GM19351 (cell line): Measurements from ENCODE around the gene IL1A.

Experiments used
- ATAC-seq: cut with Tn5 transposase; IDR thresholded peaks from one replicate; pipeline ENCODE4 v1.9.1; 2021; ENCODE audit warnings: mild to moderate bottlenecking, moderate library complexity; ENCODE audit not compliant: unreplicated experiment

Gene IL1A

DNA sequence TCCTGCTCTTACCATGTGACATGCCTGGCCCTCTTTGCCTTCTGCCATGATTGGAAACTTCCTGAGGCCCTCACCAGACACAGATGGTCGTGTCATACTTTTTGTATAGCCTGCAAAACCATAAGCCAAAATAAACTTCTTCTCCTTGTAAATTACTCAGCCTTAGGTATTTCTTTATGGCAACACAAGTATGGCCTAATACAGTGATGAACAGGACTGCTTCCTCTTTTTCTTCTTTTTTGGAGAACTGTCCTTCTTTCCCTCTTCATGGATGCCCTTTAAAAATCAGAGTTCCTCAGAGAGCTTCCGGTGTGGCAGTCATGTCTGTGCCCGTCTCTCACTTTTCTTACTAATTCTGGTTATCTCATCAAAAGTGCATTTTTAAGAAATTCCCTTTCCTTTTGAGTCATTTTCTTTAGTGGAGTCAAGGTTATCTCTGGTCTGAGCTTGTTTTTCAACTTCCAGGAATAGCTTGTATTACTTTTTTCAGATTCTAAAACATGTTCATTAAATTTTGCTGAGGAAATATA lies 9.2 kb upstream of the IL1A start:
- no peak for ATAC-seq

DNA sequence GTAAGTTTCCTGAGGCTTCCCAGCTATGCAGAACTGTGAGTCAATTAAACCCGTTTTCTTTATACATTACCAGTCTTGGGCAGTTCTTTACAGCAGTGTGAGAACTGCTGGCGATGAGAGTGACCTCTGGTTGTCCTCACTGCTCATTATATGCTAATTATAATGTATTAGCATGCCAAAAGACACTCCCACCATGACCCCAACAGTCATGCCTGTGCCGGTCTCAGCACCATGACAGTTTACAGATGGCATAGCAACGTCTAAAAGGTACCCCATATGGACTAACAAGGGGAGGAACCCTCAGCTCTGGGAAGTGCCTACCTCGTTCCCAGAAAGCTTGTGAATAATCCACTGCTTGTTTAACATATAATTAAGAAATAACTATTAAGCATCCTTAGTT lies 8.1 kb upstream of the IL1A start:
- ATAC-seq: no peak

DNA sequence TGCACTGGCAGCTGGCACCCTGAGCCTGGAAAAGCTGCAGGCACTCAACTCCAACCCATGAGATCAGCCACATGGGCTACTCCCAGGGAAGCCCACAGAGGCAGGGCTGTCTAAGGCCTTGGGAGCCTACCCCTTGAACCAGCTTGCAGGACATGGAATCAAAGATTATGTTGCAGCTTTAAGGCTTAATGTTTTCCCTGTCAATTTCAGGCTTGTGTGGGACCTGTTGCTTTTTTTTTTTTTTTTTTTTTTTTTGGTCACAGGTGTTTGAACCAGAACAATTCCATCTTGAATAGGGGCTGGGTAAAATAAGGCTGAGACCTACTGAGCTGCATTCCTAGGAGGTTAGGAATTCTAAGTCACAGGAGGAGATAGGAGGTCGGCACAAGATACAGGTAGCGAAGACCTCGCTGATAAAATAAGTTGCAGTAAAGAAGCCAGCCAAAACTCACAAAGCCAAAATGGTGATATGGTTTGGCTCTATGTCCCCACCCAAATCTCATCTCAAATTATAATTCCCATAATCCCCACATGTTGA lies 7.5 kb upstream of the IL1A start:
- no peak for ATAC-seq

DNA sequence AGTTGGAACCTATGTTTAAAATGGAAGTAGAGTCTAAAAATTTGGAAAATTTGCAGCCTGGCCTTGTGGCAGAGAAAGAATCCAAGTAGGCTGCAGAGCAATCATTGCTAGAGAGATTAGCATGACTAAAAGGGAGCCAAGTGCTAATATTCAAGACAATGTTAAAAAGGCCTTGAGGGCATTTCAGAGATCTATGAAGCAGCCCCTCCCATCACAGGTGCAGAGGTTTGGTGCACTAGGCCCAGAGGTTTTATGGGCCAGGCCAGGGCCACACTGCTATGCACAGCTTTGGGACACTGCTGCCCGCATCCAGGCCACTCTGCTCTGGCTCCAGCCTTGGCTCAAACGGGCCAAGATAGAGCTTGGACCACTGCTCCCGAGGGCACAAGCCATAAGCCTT lies 6.7 kb upstream of the IL1A start:
- ATAC-seq: no peak

DNA sequence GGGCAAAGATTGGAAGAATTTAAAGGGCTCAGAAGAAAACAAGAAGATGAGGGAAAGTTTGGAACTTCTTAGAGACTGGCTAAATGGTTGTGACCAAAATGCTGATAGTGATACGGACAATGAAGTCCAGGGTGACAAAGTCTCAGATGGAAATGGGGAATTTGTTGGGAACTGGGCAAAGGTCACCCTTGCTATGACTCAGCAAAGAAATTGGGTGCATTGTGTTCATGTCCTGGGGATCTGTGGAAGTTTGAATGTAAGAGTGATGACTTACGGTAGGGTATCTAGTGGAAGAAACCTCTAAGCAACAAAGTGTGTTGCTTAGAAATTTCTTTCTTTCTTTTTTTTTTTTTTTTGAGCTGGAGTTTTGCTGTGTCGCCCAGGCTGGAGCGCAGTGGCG lies 6.0 kb upstream of the IL1A start:
- no peak for ATAC-seq

DNA sequence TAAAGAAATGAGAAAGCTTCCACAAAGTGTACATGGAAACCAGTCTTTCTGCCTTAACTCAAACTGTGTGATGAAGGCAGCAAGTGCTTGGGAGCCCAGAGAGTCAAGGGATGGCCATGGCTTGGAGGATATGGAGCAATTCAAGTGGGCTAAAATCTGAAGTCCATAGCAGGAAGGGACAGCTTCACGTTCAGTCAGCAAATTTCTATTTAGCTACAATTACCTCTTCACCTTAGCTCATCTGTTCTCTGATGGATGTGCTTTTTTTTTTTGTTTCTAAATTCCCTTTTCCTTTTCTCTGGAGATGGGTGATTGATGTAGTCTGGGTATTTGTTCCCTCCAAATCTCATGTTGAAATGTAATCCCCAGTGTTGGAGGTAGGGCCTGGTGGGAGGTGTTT lies 4.9 kb upstream of the IL1A start:
- no peak for ATAC-seq

DNA sequence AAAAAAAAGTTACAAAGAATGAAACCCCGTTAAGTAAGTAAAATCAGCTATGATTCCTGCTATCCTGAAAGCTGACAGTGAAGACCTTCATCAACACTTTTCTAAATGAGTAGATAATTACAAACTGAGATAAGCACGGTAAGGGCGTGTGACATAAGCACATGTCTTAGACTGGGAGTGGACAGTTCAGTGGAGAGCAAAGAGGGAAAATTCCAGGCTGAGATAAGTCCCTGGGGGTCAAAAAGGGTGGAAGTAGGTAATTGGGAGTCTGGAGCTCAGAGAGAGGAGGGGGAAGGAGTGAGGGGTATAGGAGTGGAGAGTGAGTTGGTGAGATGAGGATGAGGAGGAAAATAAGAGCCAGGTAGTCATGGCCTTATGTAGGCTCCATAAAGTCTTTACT lies 4.4 kb upstream of the IL1A start:
- ATAC-seq: no peak

DNA sequence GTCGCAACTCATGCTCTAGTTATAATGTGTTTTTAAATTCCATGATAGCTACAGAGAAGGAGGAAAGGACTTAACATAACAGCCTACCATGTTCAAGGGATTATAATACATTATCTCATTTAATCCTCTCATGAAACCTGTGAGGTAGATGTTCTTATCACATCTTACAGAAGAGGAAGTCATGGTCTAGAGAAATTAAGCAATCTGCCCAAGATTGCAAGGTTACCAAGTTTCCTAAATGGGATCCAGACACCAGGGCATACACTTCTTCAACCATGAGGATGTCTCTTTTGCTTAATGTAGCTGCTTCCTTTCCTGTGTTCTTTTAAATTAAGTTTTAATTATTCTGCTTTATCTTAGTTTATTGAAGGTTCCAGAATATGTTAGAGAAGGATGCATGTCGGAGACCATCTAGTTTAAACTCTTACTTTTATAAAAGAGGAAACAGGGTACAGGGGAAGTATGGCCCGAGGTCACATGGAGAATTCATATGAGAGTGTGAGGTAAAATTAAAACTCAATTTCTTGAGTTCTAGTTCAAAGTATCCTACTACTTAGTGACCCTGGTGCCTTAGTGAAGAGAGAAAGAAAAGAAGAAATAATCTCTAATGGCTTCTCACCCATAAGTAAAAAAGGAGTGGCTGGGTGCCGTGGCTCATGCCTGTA lies 3.6 kb upstream of the IL1A start:
- no peak for ATAC-seq

DNA sequence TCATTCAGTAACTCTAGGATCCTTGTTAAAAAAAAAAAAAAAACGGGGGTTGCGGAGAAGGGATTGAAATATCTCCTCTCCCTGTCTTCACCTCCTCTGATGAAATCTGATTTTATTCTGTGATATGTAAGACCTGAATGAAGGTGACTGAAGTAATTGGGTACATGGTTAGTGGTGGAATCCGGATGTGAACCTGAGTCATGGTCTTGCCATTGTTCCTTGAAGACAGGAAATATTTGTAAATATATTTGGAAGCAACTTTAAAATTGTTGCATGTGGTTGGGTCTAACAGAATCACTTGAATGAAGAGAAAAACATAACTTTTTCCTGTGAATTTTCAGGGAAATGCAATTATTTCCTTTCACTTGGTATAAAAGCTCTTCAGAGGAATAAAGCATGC lies 3.0 kb upstream of the IL1A start:
- ATAC-seq: no peak

DNA sequence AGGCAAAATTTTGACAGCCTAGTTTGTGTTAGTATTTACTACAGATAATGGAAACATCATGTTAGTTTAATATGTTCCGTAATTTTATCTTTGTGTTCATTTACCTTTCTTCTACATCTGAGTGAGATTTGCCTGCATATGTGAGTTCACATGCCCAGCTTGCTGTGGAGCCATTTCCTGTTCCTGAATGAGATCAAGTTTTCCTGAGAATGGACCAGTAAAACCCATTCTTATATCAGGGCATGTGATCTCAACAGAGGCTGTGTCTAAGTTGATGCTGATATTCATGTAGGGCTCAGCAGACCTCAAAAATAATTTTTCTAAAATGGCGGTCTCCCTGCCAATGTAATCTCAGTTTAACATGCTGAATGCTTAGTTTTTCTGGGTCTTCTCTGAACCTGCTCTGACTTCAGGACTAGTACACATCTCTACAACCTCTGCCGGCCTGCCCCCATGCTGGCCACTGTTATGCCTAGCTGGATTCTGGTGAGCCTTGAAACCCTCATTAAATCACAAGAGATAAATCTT lies 1.0 kb downstream of the IL1A start:
- no peak for ATAC-seq

DNA sequence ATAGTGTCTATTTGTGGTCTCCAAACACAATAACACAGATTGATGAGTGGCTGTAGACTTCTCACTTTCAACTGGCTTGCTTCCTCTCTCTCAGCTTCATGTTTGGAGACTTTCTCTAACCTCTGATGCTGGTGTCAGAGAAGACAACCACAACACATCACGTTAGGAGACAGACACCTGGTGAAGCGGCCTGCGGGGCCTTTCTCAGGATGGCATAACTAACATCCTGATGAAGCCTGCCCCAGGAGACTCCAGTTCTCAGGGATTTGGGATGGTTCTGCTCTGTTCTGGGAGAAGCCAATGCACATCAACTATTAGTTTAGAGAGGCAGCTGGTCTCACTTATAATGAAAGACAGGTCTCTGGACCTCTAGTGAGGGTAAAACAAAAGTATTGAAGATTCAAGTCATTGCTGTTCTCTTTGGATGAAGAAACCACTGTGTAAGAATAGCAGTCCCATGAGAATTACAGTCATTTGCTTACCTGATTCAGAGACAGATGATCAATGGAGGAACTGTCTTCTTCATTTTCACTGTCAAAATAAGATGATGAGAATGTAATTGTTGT lies 2.0 kb downstream of the IL1A start:
- peak; percentile 87 for ATAC-seq

DNA sequence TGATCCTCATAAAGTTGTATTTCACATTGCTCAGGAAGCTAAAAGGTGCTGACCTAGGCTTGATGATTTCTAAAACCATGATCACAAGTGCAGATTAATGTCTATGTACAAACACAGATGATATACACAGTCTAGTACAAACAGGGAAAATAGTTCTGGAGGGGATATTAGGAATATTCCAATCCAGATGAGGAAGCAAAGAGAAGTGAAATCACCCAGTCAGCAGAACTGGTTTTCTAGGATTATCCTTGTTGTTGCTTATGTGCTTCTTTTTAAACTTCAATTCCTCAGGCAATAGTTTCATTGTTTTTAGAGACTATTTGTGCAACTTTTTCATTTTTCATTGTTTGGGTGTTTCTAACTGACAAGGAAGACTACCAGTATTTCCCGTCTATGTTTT lies 4.7 kb downstream of the IL1A start:
- ATAC-seq: no peak

DNA sequence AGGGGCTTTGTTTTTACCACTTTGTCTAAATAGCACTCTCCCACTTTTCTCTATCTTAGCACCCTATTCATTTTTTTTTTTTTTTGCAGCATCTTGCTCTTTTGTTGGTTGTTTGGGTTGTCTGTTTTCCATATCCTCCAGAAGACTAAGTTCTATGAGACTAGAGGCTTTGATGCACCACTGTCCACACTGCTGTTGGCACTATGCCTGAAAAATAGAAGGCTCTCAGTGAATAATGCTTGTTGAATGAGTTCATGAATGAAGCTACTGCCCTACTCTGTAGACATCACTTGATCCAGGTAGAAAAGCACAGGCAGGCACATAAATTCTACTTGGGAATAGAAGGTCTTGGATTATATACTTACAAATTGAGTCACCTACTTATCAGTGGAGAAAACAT lies 7.3 kb downstream of the IL1A start:
- ATAC-seq: no peak

DNA sequence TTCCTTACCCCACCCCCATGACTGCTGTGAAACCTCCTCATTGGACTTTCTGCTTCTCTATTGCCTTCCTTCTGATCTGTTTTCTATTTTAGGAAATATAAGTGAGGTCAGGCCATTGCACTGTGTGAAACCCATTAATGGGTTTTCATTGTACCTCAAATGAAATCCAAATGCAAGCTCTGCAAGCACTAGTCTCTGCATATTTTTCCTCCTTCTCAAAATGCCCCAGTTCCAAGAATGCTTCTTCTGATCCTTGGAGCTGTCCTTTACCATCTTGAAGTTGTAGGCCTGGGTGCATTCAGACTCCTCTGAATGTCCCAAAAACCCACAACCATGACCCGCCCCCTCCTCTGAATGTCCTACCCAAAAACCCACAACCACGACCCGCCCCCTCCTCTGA lies 8.2 kb downstream of the IL1A start:
- ATAC-seq: no peak

DNA sequence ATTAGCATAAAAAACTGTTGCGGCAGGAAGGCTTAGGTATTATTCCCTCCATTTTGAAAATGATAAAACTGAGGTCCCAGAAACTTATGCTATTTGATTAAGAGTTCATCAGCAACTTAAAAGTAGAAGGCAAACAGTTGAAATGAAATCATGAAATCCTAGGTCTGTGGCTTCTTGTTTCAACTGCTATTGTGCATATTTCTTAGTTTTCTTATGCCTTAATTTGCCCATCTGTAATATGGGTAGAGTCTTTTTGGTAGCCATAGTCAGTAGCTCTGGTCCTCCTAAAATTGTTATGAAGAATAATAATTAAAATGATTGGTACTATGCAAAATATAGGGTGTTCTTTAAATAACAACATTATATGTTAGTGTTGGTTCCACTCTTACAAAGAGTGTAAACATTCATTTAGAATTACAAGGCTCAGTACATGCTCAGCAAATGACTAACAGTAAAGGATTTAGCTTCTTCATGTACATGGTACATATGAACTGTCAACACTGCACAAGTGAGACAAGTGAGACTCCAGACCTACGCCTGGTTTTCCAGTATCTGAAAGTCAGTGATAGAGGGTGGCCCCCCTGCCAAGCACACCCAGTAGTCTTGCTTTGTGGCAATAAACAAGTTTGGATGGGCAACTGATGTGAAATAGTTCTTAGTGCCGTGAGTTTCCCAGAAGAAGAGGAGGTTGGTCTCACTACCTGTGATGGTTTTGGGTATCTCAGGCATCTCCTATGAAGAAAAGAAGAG lies 9.6 kb downstream of the IL1A start:
- ATAC-seq: no peak

DNA sequence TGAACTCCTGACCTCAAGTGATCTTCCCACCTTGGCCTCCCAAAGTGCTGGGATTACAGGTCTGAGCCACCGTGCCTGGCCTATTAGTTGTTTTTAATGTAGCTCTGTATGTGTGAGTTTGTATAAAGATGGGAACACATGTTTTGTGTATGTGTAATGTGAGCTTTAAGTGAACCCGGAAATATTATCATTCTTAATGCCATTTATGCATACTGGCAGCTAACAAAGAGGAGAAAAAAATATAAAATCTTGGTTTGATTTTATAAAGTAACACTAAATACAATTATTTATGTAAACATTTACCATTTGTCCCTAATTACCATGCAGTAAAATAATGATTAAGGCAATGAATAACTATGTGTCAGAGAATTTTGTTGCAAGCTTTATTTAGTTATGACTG lies 10.7 kb downstream of the IL1A start:
- ATAC-seq: no peak

DNA sequence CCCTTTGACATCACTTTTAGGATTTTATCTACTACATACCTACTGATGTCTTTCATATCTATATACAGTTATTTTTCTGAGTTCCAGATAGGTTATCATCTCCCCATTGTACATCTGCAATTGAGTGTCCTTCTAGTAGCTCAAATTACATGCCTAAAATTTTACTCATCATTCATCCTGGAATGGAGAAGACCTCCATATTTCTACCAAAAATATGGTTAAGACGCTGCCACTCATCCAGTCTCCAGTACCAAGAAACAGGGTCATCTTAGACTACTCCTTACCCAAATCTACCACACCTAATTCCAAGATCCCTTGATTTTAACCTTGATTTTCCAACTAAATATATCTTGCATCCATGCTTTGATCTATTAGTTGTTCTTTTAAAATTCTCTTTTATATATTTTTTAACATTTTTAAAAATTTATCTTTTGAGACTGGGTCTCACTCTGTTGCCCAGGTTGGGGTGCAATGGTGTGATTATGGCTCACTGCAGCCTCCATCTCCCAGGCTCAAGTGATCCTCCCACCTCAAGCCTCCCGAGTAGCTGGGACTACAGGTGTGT lies 11.3 kb downstream of the IL1A start:
- ATAC-seq: no peak

DNA sequence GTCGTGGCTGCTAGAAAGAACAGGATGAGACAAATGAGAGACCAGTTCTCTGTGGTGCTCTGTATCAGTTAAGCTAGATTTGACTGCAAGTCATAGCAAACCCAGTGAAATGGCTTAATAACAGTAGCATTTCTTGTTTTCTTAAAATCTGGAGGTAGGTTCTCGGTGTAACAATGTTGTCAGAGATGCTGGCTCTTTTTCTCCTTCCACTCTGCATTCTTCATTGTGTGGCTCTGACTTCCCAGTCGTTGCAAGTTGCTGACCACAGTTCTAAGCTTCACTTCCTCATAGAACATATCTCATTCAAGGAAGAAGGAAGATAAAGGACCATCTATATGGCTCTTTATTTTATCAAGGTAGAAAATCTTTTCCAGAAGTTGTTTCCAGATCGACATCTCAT lies 12.0 kb downstream of the IL1A start:
- no peak for ATAC-seq

DNA sequence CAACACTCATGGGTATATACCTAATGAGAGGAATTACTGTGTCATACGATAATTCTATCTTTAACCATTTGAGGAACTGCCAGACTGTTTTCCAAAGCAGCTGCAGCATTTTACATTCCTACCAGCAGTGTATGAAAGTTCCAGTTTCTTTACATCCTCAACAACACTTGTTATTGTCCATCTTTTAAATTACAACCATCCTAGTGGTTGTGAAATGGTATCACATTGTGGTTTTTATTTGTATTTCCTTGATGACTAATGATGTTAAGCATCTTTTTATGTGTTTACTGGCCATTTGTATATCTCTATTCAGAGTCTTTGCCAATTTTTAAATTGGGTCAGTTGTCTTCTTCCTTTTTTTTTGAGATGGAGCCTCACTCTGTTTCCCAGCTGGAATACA lies 15.9 kb downstream of the IL1A start:
- ATAC-seq: no peak

DNA sequence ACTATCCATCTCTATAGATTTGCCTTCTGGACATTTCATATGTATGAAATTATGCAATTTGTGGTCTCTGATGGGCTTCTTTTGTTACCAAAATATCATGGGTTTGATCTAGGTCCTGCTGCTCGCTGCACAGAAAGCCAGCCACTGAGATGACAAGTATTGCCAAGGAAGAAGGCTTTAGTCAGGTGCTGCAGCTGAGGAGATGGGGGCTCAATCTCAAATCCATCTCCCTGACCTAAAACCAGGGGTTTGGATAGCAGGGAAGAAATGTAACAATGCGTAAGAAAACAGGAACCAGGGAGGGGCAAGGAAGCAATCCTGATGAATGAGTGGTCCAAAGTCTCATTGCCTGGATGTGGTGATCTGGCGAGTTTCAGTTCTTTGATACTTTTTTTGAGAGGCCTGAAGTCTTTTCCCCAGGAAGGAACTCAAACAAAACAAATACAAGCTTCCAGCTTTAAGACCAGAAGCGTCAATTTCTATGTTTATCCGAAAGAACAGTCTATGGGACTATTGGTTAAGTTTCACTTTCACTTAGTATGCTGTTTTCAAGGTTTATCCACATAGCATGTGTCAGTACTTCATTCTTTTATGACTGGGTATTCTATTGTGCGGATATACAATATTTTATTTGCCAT lies 16.5 kb downstream of the IL1A start:
- ATAC-seq: no peak

DNA sequence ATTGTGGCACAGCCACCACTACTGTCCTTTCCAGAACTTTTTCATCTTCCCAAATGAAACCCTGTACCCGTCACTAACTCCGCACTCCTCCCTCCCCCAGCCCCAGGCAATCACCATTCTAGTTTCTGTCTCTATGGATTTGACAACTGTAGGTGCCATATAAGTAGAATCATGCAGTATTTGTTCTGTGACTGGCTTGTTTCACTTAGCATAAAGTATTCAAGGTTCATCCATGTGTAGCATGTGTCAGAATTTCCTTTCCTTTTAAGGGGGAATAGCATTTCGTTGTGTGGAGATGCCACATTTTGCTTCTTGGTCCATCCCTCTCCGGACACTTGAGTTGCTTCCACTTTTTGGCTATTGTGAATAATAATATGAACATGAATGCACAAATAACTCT lies 19.0 kb downstream of the IL1A start:
- ATAC-seq: no peak
